ENCODE measurements around the gene TMA7. TPM values are rescaled to one million over a fixed set of nuclear protein-coding genes. Genes with fewer than 3 reads are reported as not detected.

Gene TMA7
- total and polyA plus RNA-seq, 9 of the 15 experiments (the other 6 are each of a cell fraction or from before 2014, with no cell fraction given): 209 to 1,003 (median 486) TPM

DNA sequence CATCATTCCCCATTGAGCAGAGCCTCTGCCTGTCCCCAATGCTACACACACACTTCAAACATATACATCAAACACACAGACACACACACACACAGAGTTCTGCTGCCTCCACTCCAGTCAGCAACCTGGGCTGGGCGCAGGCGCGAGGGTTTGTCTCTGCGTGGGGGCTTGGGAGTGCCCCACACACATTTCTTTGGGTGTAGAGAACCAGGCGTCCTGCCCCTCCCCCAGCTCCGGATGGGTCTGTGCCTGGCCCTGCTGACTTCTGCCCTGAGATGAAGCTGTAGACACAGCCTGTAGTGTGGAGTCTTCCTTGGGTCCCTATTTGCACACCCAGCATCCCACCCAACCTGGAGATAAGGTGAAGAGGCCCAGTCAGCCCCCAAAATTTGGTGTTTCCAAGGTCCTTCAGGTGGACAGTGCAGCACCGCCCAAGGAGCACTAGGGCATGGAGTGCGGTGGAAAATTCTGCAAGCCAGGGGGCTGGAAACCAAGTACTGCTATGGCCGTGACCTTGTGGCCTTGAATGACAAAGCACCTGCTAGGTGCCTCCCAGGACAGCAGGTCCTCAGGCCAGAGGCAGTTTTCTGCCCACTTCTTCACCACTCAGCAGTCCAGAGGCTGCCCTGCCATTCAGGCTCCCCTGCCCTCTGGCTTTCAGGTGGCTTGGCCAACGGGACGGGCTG lies 41.2 kb upstream of the TMA7 start:
- intact Hi-C loops (cut with micrococcal nuclease): no loop called here
- CTCF ChIA-PET (ENCODE audit: low intra/inter-chr PET ratio): no interaction called here
- DNase-seq (ENCODE audit: extremely low read depth in 1 of 4, low spot score in 3 of 4): peak in 3 of 4 experiments; percentile 8 to 14 (median 8)

More for the DNA sequence above, 41.2 kb upstream of the TMA7 start:
- Histone ChIP-seq H3K4me2 (ENCODE audit: insufficient read depth, low read length) (no peak overlapping the region), H3K9me3 (replicated peaks; ENCODE audit: control insufficient read depth, insufficient read depth, low read depth, low read length) (no peaks in the 10 kb centered on the region), H3K9ac (ENCODE audit: insufficient read depth in 1 of 2, low read depth in 2 of 2, low read length in 2 of 2) (peak overlapping the region in 1 of 2 experiments; percentile 64; a peak in 2 of 4 replicates), H3K27me3 (ENCODE audit: control insufficient read depth in 2 of 2, insufficient read depth in 2 of 2, low read length in 2 of 2) (no peaks in the 10 kb centered on the region), H3K27ac (ENCODE audit: extremely low read depth, low read depth, low read length) (no peak overlapping the region), H2AFZ (ENCODE audit: low read depth, low read length) (no peak overlapping the region), H3K79me2 (ENCODE audit: control insufficient read depth, insufficient read depth, low read length) (no peaks in the 10 kb centered on the region), H3K4me1 (replicated peaks in 1 of 2; ENCODE audit: control insufficient read depth in 2 of 2, insufficient read depth in 2 of 2, low read length in 2 of 2) (peaks cover 0 to 7% of the 10 kb centered on the region in 2 experiments; a peak in 1 of 5 replicates), H3K9me1 (ENCODE audit: control insufficient read depth, insufficient read depth, low read length) (no peaks in the 10 kb centered on the region), H3K36me3 (ENCODE audit: control insufficient read depth, insufficient read depth, low read length) (no peaks in the 10 kb centered on the region), H4K20me1 (replicated peaks; ENCODE audit: control insufficient read depth, insufficient read depth, low read length) (no peaks in the 10 kb centered on the region), H3K4me3 (no peak overlapping the region)
- no peak for FAIRE-seq
- WGBS (ENCODE audit: insufficient coverage, low coverage, missing lambda C conversion rate): 9% methylated on average over 9 of the region's 11 CpGs
- no TSS peak for BruUV-seq (replicated peaks)
- in situ Hi-C loops (cut with MboI): no loop called here
- TF ChIP-seq ESRRA (IDR thresholded peaks at IDR 0.05; ENCODE audit: borderline replicate concordance, low read depth) (0 out of 2 replicates have a peak, but pooled peaks have one; percentile 24), STAT6 (CRISPR knock-in tag; IDR thresholded peaks at IDR 0.05) (no peak)
- ATAC-seq: peak; percentile 27; the same call in 2 of the 3 replicates
- POLR2A ChIA-PET: interaction anchor here (0.6 kb wide), 1 partner anchor 24 kb away, joined by 3 read pairs; no protein-coding TSS in a partner anchor

All from K562 (cell line).